Amniotic stem cell (primary cell): ENCODE results near the gene DAGLA.

Experiments
- DNase-seq: peaks from one replicate; lab custom pipeline; 2025; lab: John Stamatoyannopoulos, UW

The DAGLA gene

DNA sequence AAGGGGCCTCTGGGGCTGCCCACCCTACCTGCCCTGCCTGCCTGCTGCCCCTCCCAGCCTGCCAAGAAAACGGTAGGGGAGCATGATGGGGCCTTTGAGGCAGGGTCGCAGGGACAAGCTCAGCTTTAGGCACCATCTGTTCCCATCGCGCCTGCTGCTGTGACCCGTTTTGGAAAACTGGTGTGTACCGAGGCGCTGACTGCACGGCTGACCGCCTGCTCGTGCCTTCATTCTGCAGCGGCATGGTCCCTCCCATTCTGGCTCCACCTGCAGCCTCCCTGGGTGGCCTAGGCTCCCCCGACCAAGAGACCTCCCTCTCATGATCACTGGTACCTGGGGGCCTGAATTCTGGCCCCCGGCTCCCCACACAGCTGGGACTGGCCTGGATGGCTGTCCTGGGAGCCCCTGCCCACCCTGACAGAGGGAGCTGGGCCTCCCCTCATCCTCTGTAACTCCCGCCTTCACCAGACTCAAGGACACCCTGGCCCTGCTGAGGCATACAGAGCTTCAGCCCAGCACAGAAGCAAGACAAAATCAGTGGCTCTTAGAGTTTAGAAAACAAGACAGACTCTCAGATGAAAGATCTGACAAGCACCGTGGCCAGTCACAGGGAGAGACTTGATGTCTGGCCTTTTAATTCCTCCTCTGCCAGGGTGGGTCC, 65.7 kb downstream of the DAGLA start:
- DNase-seq: no peak

GRCh38 chr11:61746442-61747191, 66.4 kb downstream of the DAGLA start:
- DNase-seq: no peak

DNA sequence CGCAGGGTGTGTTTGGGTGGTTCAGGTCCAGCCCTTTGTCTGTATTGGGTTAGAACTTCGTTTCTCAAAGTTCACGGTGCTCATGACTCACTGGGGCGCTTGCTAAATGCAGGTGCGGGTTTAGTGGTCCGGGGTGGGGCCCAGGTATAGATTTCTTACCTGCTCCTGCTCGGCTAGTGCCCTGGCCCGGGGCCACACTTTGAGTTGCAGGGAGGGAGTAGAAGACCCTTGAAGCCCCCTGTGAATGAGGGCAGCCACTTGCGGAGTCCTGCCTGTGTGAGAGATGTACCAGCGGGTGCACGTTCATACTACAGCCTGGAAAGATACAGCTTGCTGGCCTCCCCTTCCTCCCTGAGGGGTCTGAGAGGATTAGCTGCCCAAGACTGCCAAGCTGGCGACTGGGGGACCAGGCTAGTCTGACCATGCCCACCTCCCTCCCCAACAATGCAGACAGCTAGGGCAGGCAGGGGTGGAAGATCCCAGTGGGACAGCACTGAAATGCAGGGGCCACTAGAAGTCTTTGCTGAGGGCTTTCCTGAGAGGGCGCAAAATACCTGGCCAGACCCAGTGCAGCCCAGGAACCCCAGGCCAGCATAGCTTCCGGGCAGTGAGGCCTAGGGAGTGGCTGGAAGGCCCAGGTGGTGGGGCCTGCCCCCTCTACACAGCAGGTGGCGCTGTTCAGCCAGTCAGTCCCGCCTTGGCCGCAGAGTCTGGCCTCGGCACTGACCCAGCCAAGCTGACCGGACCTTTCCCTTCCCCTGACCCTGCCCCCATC, 67.2 kb downstream of the DAGLA start:
- no peak for DNase-seq

- DNase-seq: no peak
These were observed 67.7 kb downstream of the DAGLA start for GRCh38 chr11:61747967-61748285.

DNA sequence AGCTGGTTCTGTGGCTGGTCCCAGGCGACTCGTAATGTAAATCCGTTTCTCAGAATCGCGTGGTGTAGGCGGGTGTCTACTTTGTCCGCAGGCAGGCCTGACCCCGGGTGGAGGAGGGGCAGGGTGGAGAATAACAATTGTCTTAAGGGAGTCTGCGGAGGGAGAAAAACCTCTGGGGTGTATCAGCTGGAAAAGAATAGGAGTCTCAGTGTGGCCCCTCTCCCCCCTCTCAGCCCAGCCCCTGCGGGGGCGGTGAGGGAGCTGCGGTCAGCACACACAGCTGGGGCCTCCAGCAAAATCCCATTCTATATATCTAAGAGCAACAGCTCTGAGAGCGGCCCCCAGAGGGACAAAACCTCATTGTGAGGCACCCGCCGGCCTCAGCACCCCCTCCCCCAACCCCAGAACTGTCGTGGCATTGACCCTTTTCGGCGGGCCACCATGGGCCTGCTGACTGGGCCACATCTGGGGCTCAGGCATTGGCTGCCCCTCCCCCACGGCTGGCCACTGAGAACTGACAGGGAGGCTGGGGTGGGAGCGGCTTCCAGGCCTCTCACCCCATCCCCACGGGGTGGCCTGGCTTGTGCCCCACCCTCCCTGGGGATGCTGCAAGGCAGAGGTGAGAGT, 69.5 kb downstream of the DAGLA start:
- DNase-seq: no peak

GRCh38 chr11:61750631-61751273, 70.6 kb downstream of the DAGLA start:
- no peak for DNase-seq

- DNase-seq: no peak
These were observed 71.2 kb downstream of the DAGLA start for GRCh38 chr11:61751384-61751783.

- DNase-seq: peak; percentile 25
These were observed 72.1 kb downstream of the DAGLA start, which contains the start of gene MYRF for GRCh38 chr11:61752117-61752924. Gene MYRF (plus strand): TSS chr11:61752636. CDS start chr11:61752745, 109 bp downstream.

DNA sequence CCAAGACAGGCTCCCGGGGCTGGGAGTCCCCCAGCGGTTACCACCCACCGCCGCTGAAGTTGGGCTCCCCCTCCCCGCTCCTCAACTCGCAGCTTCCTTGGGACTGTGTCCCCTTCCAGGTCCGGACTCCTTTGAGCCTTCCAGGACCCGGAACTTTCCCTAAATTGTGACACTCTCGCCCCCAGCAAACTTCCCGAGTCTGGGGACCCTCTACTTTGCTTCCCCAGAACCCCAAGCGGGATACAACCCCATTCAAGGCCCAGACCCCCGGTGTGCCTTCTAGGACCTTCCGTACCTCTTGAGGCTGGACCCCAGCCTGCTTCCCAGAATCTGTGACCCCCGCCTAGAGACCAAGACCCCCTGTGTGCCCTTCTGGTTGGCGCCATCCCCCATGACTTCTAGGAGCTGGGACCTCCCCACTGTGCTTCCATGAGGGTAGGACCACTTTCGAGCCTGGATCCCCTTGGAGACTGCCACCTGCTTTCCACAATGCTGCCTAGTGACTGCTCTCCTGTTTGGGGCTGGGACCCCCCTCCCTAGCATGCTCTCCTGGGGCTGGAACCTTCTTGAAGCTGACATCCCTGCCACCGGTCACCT, 72.8 kb downstream of the DAGLA start:
- no peak for DNase-seq

- DNase-seq: no peak
These were observed 73.5 kb downstream of the DAGLA start for GRCh38 chr11:61753672-61754071.

DNA sequence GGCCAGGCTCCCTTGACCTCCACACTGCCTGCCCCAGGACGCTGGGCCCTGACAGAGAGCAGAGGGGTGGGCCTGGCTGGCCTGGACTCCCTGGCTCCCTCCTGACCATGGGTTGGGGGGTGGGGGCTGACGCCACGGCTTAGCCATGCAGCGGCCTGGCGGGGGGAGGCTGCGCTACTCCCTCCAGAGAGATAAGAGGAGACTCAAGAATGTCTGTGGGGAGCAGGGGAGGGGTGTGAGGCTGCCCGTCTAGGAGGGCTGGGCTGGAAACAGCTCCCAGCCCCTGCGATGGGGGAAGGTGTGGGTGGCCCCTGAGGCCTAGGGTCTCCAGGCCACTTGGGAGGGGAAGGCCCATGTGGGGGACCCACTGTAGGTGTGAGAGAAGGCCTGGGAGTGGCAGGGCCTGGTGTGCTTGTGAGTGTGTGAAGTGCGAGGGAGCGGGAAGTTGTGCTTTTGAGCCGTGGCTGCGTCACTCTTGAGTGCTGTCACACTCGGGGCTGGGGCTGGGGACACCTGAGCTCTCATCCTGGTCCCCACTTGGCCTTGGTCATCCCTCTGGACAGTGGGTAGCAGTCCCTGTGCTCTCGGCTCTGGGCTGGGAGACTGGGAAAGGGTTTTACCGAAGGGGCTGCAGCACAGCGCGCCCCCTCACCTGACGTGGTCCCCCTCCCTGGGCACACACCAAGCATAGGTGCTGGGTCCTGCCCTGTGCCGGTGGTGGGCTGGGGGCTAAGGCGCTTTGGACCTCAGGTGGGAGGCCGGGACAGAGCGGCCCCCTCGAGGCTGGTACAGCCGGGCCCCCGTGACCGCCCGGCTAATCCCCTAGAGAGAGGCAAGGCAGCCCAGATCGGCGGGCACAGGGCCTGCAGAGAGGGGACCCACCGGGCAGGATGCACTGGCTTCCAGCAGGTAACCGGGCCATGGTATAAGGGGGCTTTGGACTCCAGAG, 74.6 kb downstream of the DAGLA start:
- DNase-seq: no peak

- no peak for DNase-seq
These were observed 75.9 kb downstream of the DAGLA start for GRCh38 chr11:61756147-61756451.

- DNase-seq: no peak
These were observed 76.4 kb downstream of the DAGLA start for GRCh38 chr11:61756452-61757212.

GRCh38 chr11:61757213-61757862, 77.1 kb downstream of the DAGLA start:
- DNase-seq: no peak

- DNase-seq: no peak
These were observed 80.8 kb downstream of the DAGLA start for GRCh38 chr11:61760946-61761345.

DNA sequence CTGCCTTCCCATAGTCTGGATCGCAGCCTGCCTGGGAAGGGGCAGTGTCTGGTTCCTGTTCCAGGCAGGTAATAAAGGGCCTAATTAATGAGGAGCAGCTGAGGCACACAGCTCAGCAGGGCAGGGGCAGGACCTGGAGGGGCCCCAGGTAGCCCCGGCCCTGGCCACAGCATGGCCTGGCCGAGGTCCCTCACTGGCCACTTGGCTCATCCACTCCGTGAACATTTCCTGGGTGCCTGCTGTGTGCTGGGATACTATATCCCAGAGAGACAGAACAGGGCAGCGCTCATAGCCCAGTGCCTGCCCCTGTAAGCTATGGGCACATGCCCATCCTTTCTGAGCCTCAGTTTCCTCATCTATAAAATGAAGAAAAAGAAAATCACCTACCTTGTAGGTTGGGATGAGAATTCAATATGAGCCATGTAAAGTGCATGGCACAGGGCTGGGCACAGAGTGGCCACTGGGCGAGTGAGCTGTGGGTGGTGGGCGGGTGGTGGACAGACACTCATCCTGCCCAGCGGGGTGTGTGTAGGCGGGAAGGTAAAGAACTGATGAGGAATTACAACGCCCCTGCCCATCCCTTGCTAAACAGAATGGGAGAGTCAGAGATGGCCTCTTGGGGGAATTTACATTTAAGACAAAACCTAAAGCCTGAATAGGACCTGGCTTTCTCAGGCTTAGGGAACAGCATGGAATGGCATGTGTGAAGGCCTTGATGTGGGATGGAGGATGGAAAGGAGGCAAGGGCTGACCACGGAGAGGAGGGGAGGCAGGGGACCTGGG, 81.4 kb downstream of the DAGLA start:
- no peak for DNase-seq

GRCh38 chr11:61762223-61762615, 82.0 kb downstream of the DAGLA start:
- DNase-seq: no peak

- DNase-seq: no peak
These were observed 82.6 kb downstream of the DAGLA start for GRCh38 chr11:61762798-61763197.
